GM12878 (cell line): Measurements from ENCODE around the gene NR1D1. TPM values are rescaled to one million over a fixed set of nuclear protein-coding genes. Genes with fewer than 3 reads are reported as not detected.

Experiments used
- CEBPB ChIP-seq, 2 experiments: fragments of 150-350 bp in 1 of 2; IDR thresholded peaks; 2 replicates each; pipeline ENCODE4 v1.6.1; 2012 to 2014; ENCODE audit warnings: low read depth in 2 of 2, low read length in 2 of 2, borderline replicate concordance in 1 of 2, inconsistent platforms in 1 of 2
- CHD2 ChIP-seq: IDR thresholded peaks from 2 replicates; pipeline ENCODE4 v1.6.1; 2011; ENCODE audit warnings: low read depth, low read length, improper control_type of control experiment, borderline replicate concordance
- DPF2 ChIP-seq: fragments of 450-650 bp; IDR thresholded peaks from 2 replicates; pipeline ENCODE4 v1.6.1; 2017; ENCODE audit warnings: mild to moderate bottlenecking
- IRF4 ChIP-seq: IDR thresholded peaks from 2 replicates; pipeline ENCODE4 v1.6.1; 2011; ENCODE audit warnings: low read depth, low read length
- JUND ChIP-seq: IDR thresholded peaks from 2 replicates; pipeline ENCODE4 v1.6.1; 2012; ENCODE audit warnings: low read depth, mild to moderate bottlenecking, low read length, improper control_type of control experiment, moderate library complexity
- NBN ChIP-seq: fragments of 450-650 bp; IDR thresholded peaks from 2 replicates; pipeline ENCODE4 v1.6.1; 2016
- NR2C2 ChIP-seq: IDR thresholded peaks from 2 replicates; pipeline ENCODE4 v1.6.1; 2011; ENCODE audit warnings: borderline replicate concordance, low read depth; ENCODE audit not compliant: control insufficient read depth, insufficient read length
- RAD21 ChIP-seq: IDR thresholded peaks from 2 replicates; pipeline ENCODE4 v1.6.1; 2011; ENCODE audit warnings: mild to moderate bottlenecking, low read depth, low read length, moderate library complexity; ENCODE audit not compliant: insufficient read depth
- RFX5 ChIP-seq: IDR thresholded peaks from 2 replicates; pipeline ENCODE4 v1.6.1; 2011; ENCODE audit warnings: low read depth, low read length, improper control_type of control experiment
- SPI1 ChIP-seq: IDR thresholded peaks from 2 replicates; pipeline ENCODE4 v1.6.1; 2011; ENCODE audit warnings: low read depth, mild to moderate bottlenecking, low read length, moderate library complexity, borderline replicate concordance; ENCODE audit not compliant: insufficient read depth
- STAT1 ChIP-seq: fragments of 450-650 bp; conservative IDR thresholded peaks from 2 replicates; pipeline ENCODE4 v1.6.1; 2014; ENCODE audit warnings: antibody characterized with exemption, mild to moderate bottlenecking
- SUZ12 ChIP-seq: fragments of 200-600 bp; sonication (generic); IDR thresholded peaks from one replicate; pipeline ENCODE4 v1.6.1; 2018; ENCODE audit warnings: antibody characterized with exemption, mild to moderate bottlenecking; ENCODE audit not compliant: unreplicated experiment
- ZNF217 ChIP-seq: fragments of 450-650 bp; IDR thresholded peaks from 2 replicates; pipeline ENCODE4 v1.6.1; 2017; ENCODE audit warnings: antibody characterized with exemption, mild to moderate bottlenecking
- polyA plus RNA-seq, 11 experiments: library from polyadenylated mRNA; depleted of rRNA in 4 of 11; unstranded in 6 of 11; stranded (reverse) in 5 of 11; fragments of >200 nt; fragmentation: Nextera tagmentation in 4 of 11; fragmentation: Illumina TruSeq in 1 of 11; extraction: Ambion mirVana in 4 of 11; extraction: Trizol in 1 of 11; gene quantifications; 1 replicate in 1 of 11; 2 replicates in 10 of 11; pipeline versions ENCODE4 v1.2.1 to v1.2.3, GENCODE V29; 2011 to 2016; ENCODE audit warnings: inconsistent platforms in 2 of 11, missing spikeins in 2 of 11, low read depth in 1 of 11
- total RNA-seq, 4 experiments: library from RNA; depleted of rRNA in 3 of 4; stranded (reverse); fragments of >200 nt in 3 of 4; fragmentation: Illumina TruSeq in 1 of 4; extraction: Trizol in 1 of 4; gene quantifications; 2 replicates each; pipeline versions ENCODE4 v1.2.1 to v1.2.3, GENCODE V29; 2013 to 2021
- TF ChIP-seq, protein P1 (sequence below): IDR thresholded peaks from 2 replicates; pipeline ENCODE4 v1.6.1; 2012; ENCODE audit warnings: improper control_type of control experiment, low read depth, low read length; ENCODE audit not compliant: insufficient replicate concordance
- TF ChIP-seq, protein P2 (sequence below): fragments of 450-650 bp; conservative IDR thresholded peaks from 2 replicates; pipeline ENCODE4 v1.6.1; 2017; ENCODE audit warnings: mild to moderate bottlenecking, moderate library complexity
- TF ChIP-seq, protein P3 (sequence below): fragments of 450-650 bp; IDR thresholded peaks from 2 replicates; pipeline ENCODE4 v1.6.1; 2014; ENCODE audit warnings: mild to moderate bottlenecking
- TF ChIP-seq, protein P4 (sequence below): fragments of 450-650 bp; IDR thresholded peaks from 2 replicates; pipeline ENCODE4 v1.6.1; 2017; ENCODE audit warnings: low read depth, mild to moderate bottlenecking, moderate library complexity
- TF ChIP-seq, protein P5 (sequence below): IDR thresholded peaks from 2 replicates; pipeline ENCODE4 v1.6.1; 2012; ENCODE audit warnings: low read depth, low read length, improper control_type of control experiment

Gene NR1D1
- total and polyA plus RNA-seq, 10 of the 15 experiments (the other 5 are each of a cell fraction or from before 2014, with no cell fraction given), result 0.10 to 3.4 (median 0.94) TPM

DNA sequence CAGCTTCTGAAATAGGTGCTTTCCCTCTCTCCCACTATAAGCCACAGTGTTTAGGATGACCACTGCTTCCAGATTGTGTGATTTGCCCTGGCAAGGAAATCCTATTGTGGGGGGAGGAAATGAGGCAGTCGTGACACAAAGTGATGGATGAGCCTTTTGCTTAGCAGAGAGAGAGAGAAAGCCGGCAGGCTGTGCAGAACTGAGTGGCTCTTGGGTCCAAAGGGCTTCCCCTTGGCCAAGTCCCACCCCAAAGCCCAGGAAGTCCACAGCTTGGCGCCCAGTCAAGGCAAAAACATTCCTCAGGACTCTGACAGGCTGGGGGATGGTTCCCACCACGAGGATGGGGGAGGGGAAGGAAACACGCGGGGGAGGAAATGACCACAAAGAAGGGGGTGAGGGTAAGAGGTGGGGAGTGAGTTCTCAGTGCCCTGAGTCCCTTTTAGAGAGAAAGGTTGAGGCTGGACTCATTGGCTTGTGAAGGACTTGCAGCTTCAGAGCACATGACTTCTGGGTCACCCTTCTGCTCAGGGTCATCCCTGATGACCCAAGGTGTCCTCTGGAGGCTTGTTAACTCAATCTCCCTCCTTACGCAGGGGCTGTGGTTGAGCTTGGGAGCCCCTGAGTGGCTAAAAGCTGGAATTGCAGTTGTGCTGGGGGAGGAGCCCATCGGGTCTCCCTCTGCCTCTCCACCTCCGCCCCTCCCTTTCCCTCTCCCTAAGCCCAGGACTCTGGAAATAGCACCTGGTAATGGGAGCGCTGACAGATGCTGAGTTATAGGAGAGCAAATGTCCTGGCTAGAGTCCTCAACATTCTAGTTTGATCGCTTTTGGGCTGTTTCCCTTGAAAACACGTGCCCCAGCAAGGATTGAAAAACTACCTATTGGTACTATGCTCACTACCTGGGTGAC lies 11.1 kb upstream of the NR1D1 start (continued):
- TF ChIP-seq, protein P1, sequence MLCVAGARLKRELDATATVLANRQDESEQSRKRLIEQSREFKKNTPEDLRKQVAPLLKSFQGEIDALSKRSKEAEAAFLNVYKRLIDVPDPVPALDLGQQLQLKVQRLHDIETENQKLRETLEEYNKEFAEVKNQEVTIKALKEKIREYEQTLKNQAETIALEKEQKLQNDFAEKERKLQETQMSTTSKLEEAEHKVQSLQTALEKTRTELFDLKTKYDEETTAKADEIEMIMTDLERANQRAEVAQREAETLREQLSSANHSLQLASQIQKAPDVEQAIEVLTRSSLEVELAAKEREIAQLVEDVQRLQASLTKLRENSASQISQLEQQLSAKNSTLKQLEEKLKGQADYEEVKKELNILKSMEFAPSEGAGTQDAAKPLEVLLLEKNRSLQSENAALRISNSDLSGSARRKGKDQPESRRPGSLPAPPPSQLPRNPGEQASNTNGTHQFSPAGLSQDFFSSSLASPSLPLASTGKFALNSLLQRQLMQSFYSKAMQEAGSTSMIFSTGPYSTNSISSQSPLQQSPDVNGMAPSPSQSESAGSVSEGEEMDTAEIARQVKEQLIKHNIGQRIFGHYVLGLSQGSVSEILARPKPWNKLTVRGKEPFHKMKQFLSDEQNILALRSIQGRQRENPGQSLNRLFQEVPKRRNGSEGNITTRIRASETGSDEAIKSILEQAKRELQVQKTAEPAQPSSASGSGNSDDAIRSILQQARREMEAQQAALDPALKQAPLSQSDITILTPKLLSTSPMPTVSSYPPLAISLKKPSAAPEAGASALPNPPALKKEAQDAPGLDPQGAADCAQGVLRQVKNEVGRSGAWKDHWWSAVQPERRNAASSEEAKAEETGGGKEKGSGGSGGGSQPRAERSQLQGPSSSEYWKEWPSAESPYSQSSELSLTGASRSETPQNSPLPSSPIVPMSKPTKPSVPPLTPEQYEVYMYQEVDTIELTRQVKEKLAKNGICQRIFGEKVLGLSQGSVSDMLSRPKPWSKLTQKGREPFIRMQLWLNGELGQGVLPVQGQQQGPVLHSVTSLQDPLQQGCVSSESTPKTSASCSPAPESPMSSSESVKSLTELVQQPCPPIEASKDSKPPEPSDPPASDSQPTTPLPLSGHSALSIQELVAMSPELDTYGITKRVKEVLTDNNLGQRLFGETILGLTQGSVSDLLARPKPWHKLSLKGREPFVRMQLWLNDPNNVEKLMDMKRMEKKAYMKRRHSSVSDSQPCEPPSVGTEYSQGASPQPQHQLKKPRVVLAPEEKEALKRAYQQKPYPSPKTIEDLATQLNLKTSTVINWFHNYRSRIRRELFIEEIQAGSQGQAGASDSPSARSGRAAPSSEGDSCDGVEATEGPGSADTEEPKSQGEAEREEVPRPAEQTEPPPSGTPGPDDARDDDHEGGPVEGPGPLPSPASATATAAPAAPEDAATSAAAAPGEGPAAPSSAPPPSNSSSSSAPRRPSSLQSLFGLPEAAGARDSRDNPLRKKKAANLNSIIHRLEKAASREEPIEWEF, result no peak
- TF ChIP-seq NR2C2, result no peak
- TF ChIP-seq NBN, result peak; percentile 90
- no peak for TF ChIP-seq STAT1
- TF ChIP-seq, protein P2, sequence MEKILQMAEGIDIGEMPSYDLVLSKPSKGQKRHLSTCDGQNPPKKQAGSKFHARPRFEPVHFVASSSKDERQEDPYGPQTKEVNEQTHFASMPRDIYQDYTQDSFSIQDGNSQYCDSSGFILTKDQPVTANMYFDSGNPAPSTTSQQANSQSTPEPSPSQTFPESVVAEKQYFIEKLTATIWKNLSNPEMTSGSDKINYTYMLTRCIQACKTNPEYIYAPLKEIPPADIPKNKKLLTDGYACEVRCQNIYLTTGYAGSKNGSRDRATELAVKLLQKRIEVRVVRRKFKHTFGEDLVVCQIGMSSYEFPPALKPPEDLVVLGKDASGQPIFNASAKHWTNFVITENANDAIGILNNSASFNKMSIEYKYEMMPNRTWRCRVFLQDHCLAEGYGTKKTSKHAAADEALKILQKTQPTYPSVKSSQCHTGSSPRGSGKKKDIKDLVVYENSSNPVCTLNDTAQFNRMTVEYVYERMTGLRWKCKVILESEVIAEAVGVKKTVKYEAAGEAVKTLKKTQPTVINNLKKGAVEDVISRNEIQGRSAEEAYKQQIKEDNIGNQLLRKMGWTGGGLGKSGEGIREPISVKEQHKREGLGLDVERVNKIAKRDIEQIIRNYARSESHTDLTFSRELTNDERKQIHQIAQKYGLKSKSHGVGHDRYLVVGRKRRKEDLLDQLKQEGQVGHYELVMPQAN, result no peak
- 0 out of 2 replicates have a peak, but pooled peaks have one; percentile 11 for TF ChIP-seq JUND
- peak; percentile 61; the same call in 1 of the 2 replicates for TF ChIP-seq DPF2
- no peak for TF ChIP-seq ZNF217
- no peak for TF ChIP-seq IRF4
- TF ChIP-seq, protein P3, sequence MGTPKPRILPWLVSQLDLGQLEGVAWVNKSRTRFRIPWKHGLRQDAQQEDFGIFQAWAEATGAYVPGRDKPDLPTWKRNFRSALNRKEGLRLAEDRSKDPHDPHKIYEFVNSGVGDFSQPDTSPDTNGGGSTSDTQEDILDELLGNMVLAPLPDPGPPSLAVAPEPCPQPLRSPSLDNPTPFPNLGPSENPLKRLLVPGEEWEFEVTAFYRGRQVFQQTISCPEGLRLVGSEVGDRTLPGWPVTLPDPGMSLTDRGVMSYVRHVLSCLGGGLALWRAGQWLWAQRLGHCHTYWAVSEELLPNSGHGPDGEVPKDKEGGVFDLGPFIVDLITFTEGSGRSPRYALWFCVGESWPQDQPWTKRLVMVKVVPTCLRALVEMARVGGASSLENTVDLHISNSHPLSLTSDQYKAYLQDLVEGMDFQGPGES, result no peak
- no peak for TF ChIP-seq CEBPB (IDR thresholded peaks at IDR 0.05; ENCODE audit: borderline replicate concordance in 1 of 2, low read depth in 2 of 2, low read length in 2 of 2)
- peak; percentile 84 for TF ChIP-seq RAD21
- TF ChIP-seq RFX5, result no peak
- TF ChIP-seq SPI1, result no peak
- TF ChIP-seq, protein P4, sequence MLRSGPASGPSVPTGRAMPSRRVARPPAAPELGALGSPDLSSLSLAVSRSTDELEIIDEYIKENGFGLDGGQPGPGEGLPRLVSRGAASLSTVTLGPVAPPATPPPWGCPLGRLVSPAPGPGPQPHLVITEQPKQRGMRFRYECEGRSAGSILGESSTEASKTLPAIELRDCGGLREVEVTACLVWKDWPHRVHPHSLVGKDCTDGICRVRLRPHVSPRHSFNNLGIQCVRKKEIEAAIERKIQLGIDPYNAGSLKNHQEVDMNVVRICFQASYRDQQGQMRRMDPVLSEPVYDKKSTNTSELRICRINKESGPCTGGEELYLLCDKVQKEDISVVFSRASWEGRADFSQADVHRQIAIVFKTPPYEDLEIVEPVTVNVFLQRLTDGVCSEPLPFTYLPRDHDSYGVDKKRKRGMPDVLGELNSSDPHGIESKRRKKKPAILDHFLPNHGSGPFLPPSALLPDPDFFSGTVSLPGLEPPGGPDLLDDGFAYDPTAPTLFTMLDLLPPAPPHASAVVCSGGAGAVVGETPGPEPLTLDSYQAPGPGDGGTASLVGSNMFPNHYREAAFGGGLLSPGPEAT, result peak; percentile 53; the same call in 1 of the 2 replicates
- TF ChIP-seq, protein P5, sequence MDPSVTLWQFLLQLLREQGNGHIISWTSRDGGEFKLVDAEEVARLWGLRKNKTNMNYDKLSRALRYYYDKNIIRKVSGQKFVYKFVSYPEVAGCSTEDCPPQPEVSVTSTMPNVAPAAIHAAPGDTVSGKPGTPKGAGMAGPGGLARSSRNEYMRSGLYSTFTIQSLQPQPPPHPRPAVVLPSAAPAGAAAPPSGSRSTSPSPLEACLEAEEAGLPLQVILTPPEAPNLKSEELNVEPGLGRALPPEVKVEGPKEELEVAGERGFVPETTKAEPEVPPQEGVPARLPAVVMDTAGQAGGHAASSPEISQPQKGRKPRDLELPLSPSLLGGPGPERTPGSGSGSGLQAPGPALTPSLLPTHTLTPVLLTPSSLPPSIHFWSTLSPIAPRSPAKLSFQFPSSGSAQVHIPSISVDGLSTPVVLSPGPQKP, result no peak
- TF ChIP-seq CHD2, result peak; percentile 83
- TF ChIP-seq SUZ12, result no peak
